Iris pigment epithelial cell (primary cell): ENCODE results near the gene ITGBL1.
A peak's percentile ranks its signal among the peaks of the same experiment; 100 is the strongest.

Source experiments
- DNase-seq: peaks from one replicate; pipeline ENCODE4 v3.0.0-alpha.2; 2011; ENCODE audit warnings: low read depth

ITGBL1 gene

GRCh38 chr13:101451641-101452040, 834 bp upstream of the ITGBL1 start:
- no peak for DNase-seq

GRCh38 chr13:101453784-101454201, 1.3 kb downstream of the ITGBL1 start:
- no peak for DNase-seq

- DNase-seq = peak; percentile 57
Observed at GRCh38 chr13:101454767-101455166, 2.3 kb downstream of the ITGBL1 start.

- peak; percentile 98 for DNase-seq
Observed at GRCh38 chr13:101455863-101456262, 3.4 kb downstream of the ITGBL1 start.

- no peak for DNase-seq
Observed at GRCh38 chr13:101457176-101457575, 4.7 kb downstream of the ITGBL1 start.

GRCh38 chr13:101465877-101466276, 13.4 kb downstream of the ITGBL1 start:
- peak; percentile 76 for DNase-seq

- no peak for DNase-seq
Observed at GRCh38 chr13:101467415-101467814, 14.9 kb downstream of the ITGBL1 start.

- peak; percentile 91 for DNase-seq
Observed at GRCh38 chr13:101473458-101473857, 21.0 kb downstream of the ITGBL1 start.

GRCh38 chr13:101474419-101474957, 22.0 kb downstream of the ITGBL1 start:
- peak; percentile 84 for DNase-seq

GRCh38 chr13:101475536-101475935, 23.1 kb downstream of the ITGBL1 start:
- no peak for DNase-seq

- no peak for DNase-seq
Observed at GRCh38 chr13:101481421-101481820, 28.9 kb downstream of the ITGBL1 start.

GRCh38 chr13:101486708-101487437, 34.4 kb downstream of the ITGBL1 start:
- no peak for DNase-seq

- DNase-seq = no peak
Observed at GRCh38 chr13:101487438-101487830, 35.0 kb downstream of the ITGBL1 start.

- DNase-seq = no peak
Observed at GRCh38 chr13:101488734-101489133, 36.3 kb downstream of the ITGBL1 start.

GRCh38 chr13:101489643-101490405, 37.3 kb downstream of the ITGBL1 start:
- DNase-seq = peak; percentile 84

- DNase-seq = peak; percentile 44
Observed at GRCh38 chr13:101490406-101491015, 38.0 kb downstream of the ITGBL1 start.

- peak; percentile 40 for DNase-seq
Observed at GRCh38 chr13:101492251-101492910, 39.9 kb downstream of the ITGBL1 start.

GRCh38 chr13:101493541-101493940, 41.1 kb downstream of the ITGBL1 start:
- no peak for DNase-seq

GRCh38 chr13:101499406-101499805, 46.9 kb downstream of the ITGBL1 start:
- DNase-seq = no peak

- DNase-seq = no peak
Observed at GRCh38 chr13:101502618-101503017, 50.1 kb downstream of the ITGBL1 start.

- DNase-seq = no peak
Observed at GRCh38 chr13:101511161-101511560, 58.7 kb downstream of the ITGBL1 start.

- peak; percentile 64 for DNase-seq
Observed at GRCh38 chr13:101511766-101512165, 59.3 kb downstream of the ITGBL1 start.
